Ovary (tissue), 9 donors: ENCODE data around the gene TXNDC16. TPM values are rescaled to one million over a fixed set of nuclear protein-coding genes. Genes with fewer than 3 reads are reported as not detected.

Experiments
- DNase-seq, 5 donors: peaks; one replicate each; pipeline ENCODE4 v3.0.0-alpha.2; 2019 to 2020
- H3K27ac ChIP-seq, 2 donors: fragments of 200-600 bp; one replicate each; pipeline versions ENCODE4 v1.5.1 to v1.8.0; 2019 to 2022
- H3K27me3 ChIP-seq: fragments of 200-600 bp; one replicate; pipeline ENCODE4 v1.8.0; 2022
- H3K36me3 ChIP-seq: fragments of 200-600 bp; sonication (generic); one replicate; pipeline ENCODE4 v1.5.1; 2019
- H3K4me1 ChIP-seq: one replicate; pipeline ENCODE4 v1.8.1; 2013; ENCODE audit warnings: mild to moderate bottlenecking, moderate library complexity; ENCODE audit not compliant: insufficient read depth
- H3K4me3 ChIP-seq: fragments of 200-600 bp; sonication (generic); one replicate; pipeline ENCODE4 v1.5.1; 2017
- H3K9me3 ChIP-seq, 2 donors: fragments of 200-600 bp in 1 of 2; sonication (generic) in 1 of 2; one replicate each; pipeline versions ENCODE4 v1.5.1 to v1.8.1; 2013 to 2019; ENCODE audit warnings: mild to moderate bottlenecking in 1 of 2, moderate library complexity in 1 of 2
- CTCF ChIP-seq, 3 donors: fragments of 450-650 bp in 2 of 3; fragments of 200-600 bp in 1 of 3; IDR thresholded peaks; one replicate each; pipeline versions ENCODE4 v1.5.1 to v1.8.0; 2016 to 2022; ENCODE audit warnings: antibody characterized with exemption in 3 of 3, mild to moderate bottlenecking in 1 of 3
- EP300 ChIP-seq: sonication (generic); formaldehyde crosslinking; IDR thresholded peaks from one replicate; pipeline ENCODE4 v1.6.1; 2017; ENCODE audit warnings: antibody characterized with exemption
- POLR2A ChIP-seq: fragments of 450-650 bp; IDR thresholded peaks from one replicate; pipeline ENCODE4 v1.6.1; 2017; ENCODE audit warnings: antibody characterized with exemption, mild to moderate bottlenecking, moderate library complexity
- WGBS, 3 donors: extraction: QIAGEN DNeasy Blood & Tissue Kit in 1 of 3; methylation state at CpG; one replicate each; pipeline versions ENCODE4 v1.1.5 to v1.1.7; 2013 to 2017; 5-methylcytosine and 5-hydroxymethylcytosine counted together
- intact Hi-C, 4 donors: fragments of 100-400 bp; cut with DNase I; formaldehyde crosslinking; loops; one replicate each; pipeline versions ENCODE4 v1.11.0 to v1.15.1; 2022 to 2023
- polyA plus RNA-seq, 2 donors: library from polyadenylated mRNA; stranded (reverse); fragments of 200-250 nt in 1 of 2; fragments of 350-450 nt in 1 of 2; fragmentation: Illumina TruSeq in 1 of 2; extraction: RNeasy Lipid Tissue Mini Kit (QIAGEN cat#74804) in 1 of 2; gene quantifications; one replicate each; pipeline ENCODE4 v1.2.3, GENCODE V29; 2013 to 2014
- total RNA-seq, 7 donors: library from RNA; depleted of rRNA in 2 of 7; stranded (reverse); fragments of >200 nt in 2 of 7; fragmentation: NEBNext Ultra II Directional in 3 of 7; extraction: Animal tissue kit (Norgen Biotek cat#: 25700) in 3 of 7; gene quantifications; one replicate each; pipeline versions ENCODE4 v1.1.0 to v1.2.4, GENCODE V29; 2016 to 2023
- donor health status: DM: no; HTN: no; CAD: no; lungs with moderate emphysema.
- donor health status: DM: no; HTN: no; CAD: no.
- donor health status: Bipolar disorder and iron deficiency.
- donor health status: DM: yes; HTN: yes; CAD: no.
- donor health status: DM: no; HTN: no; CAD: no.
- donor health status: DM: yes; HTN: yes; CAD: no.

The TXNDC16 gene
- total and polyA plus RNA-seq, 9 donors = 7.8 to 20.0 (median 11.7) TPM

GRCh38 chr14:52442166-52442565 is 110.1 kb downstream of the TXNDC16 start:
- Histone ChIP-seq H3K36me3 (no peaks in the 10 kb centered on the region), H3K9me3 (no peaks in the 10 kb centered on the region), H3K27ac (no peak overlapping the region), H3K4me3 (no peak overlapping the region), H3K27me3 (no peaks in the 10 kb centered on the region), H3K4me1 (no peaks in the 10 kb centered on the region)
- intact Hi-C loops = no loop called here
- TF ChIP-seq POLR2A (no peak), EP300 (no peak), CTCF (IDR thresholded peaks at IDR 0.05) (no peak)
- DNase-seq = no peak
- WGBS, 3 donors = 94 to 96% (median 96%) methylated on average over 4 of the region's 4 CpGs

GRCh38 chr14:52439476-52439875 is 112.8 kb downstream of the TXNDC16 start:
- WGBS, 3 donors = 93 to 97% (median 96%) methylated on average over 4 of the region's 4 CpGs
- H3K4me1 ChIP-seq = no peaks in the 10 kb centered on the region
- intact Hi-C loops = no loop called here
- TF ChIP-seq CTCF (IDR thresholded peaks at IDR 0.05) (no peak), EP300 (no peak), POLR2A (no peak)
- H3K36me3 ChIP-seq = no peaks in the 10 kb centered on the region
- no peaks in the 10 kb centered on the region for H3K27me3 ChIP-seq
- no peak overlapping the region for H3K4me3 ChIP-seq
- no peaks in the 10 kb centered on the region for H3K9me3 ChIP-seq
- H3K27ac ChIP-seq = no peak overlapping the region
- DNase-seq = no peak

- TF ChIP-seq POLR2A = no peak
- TF ChIP-seq CTCF (IDR thresholded peaks at IDR 0.05) = no peak
- no peak for TF ChIP-seq EP300
- no peaks in the 10 kb centered on the region for H3K4me1 ChIP-seq
- no peaks in the 10 kb centered on the region for H3K27me3 ChIP-seq
- H3K9me3 ChIP-seq = no peaks in the 10 kb centered on the region
- no peak overlapping the region for H3K27ac ChIP-seq
- H3K4me3 ChIP-seq = no peak overlapping the region
- 92 to 96% (median 95%) methylated on average over 1 of the region's 1 CpG for WGBS, 3 donors
- no peaks in the 10 kb centered on the region for H3K36me3 ChIP-seq
- no peak for DNase-seq
- intact Hi-C loops = loop anchor here in 1 of 4 donors (1.0 kb wide), 1 partner anchor 11 kb away; no protein-coding TSS in a partner anchor
Measured at GRCh38 chr14:52434955-52435354, 117.3 kb downstream of the TXNDC16 start.

- Histone ChIP-seq H3K27me3 (no peaks in the 10 kb centered on the region), H3K27ac (no peak overlapping the region), H3K9me3 (no peaks in the 10 kb centered on the region), H3K36me3 (no peaks in the 10 kb centered on the region), H3K4me1 (no peaks in the 10 kb centered on the region), H3K4me3 (no peak overlapping the region)
- intact Hi-C loops = no loop called here
- no peak for TF ChIP-seq CTCF (IDR thresholded peaks at IDR 0.05)
- no peak for TF ChIP-seq EP300
- no peak for TF ChIP-seq POLR2A
- 93 to 95% (median 94%) methylated on average over 2 of the region's 2 CpGs for WGBS, 3 donors
- no peak for DNase-seq
Measured at GRCh38 chr14:52430474-52430873, 121.8 kb downstream of the TXNDC16 start.

- WGBS, 3 donors = 97 to 98% (median 97%) methylated on average over 2 of the region's 2 CpGs
- H3K9me3 ChIP-seq = no peaks in the 10 kb centered on the region
- H3K4me3 ChIP-seq = no peak overlapping the region
- TF ChIP-seq POLR2A (no peak), EP300 (no peak), CTCF (IDR thresholded peaks at IDR 0.05) (no peak)
- DNase-seq = no peak
- intact Hi-C loops = no loop called here
- H3K36me3 ChIP-seq = no peaks in the 10 kb centered on the region
- no peaks in the 10 kb centered on the region for H3K4me1 ChIP-seq
- H3K27ac ChIP-seq = no peak overlapping the region
- no peaks in the 10 kb centered on the region for H3K27me3 ChIP-seq
Measured at GRCh38 chr14:52429451-52429850, 122.9 kb downstream of the TXNDC16 start.
